Thoracic aorta endothelial cell (primary cell): Measurements from ENCODE around the gene PIGH. TPM values are rescaled to one million over a fixed set of nuclear protein-coding genes. Genes with fewer than 3 reads are reported as not detected.

Source experiments
- small RNA-seq: library from RNA; depleted of rRNA; stranded (forward); fragments of <200 nt; gene quantifications from one replicate; pipeline ENCODE3, GENCODE V24; 2012
- total RNA-seq: library from RNA; depleted of rRNA; stranded (reverse); fragments of >200 nt; gene quantifications from 2 replicates; pipeline ENCODE4 v1.2.3, GENCODE V29; 2012

The PIGH gene, protein sequence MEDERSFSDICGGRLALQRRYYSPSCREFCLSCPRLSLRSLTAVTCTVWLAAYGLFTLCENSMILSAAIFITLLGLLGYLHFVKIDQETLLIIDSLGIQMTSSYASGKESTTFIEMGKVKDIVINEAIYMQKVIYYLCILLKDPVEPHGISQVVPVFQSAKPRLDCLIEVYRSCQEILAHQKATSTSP
- total RNA-seq: 10.6 and 11.8 TPM in 2 replicates

DNA sequence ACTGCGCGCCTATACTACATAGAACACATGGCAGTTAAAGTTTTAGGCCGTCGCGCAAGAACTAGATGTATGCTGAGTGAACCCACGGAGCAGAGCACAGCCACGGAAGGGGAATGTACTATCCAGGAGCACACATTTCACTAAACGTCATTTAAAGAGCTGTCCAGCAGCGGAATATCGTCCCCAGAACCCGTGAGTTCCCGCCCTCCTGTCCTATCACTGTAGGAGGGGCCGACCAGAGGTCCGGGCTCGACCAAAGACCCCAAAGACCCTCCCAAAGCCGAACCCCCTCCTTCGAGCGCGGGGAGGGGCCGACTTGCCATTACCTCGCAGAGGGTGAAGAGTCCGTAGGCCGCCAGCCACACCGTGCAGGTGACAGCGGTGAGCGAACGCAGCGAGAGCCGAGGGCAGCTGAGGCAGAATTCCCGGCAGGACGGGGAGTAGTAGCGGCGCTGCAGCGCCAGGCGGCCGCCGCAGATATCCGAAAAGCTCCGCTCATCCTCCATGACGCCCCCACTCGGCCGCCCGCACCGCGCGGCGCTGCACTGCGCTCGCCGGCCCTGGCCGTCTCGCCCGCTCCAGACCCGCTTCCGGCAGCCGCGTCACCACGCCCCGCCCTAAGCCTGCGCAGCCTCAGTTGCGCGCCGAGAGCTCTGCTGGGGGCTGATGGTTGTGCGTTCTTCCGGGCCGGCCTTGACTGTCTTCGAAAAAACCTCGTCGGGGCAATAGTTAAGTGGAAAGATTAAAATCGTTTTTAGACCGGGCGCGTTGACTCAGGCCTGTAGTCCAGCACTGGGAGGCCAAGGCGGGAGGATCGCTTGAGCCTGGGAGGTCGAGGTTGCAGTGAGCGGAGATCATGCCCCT lies at the start of gene PIGH:
Gene PIGH, minus strand, starts transcription at position 571 of the 864 bp plus-strand sequence. Its CDS starts 65 bp downstream, at position 506.

DNA sequence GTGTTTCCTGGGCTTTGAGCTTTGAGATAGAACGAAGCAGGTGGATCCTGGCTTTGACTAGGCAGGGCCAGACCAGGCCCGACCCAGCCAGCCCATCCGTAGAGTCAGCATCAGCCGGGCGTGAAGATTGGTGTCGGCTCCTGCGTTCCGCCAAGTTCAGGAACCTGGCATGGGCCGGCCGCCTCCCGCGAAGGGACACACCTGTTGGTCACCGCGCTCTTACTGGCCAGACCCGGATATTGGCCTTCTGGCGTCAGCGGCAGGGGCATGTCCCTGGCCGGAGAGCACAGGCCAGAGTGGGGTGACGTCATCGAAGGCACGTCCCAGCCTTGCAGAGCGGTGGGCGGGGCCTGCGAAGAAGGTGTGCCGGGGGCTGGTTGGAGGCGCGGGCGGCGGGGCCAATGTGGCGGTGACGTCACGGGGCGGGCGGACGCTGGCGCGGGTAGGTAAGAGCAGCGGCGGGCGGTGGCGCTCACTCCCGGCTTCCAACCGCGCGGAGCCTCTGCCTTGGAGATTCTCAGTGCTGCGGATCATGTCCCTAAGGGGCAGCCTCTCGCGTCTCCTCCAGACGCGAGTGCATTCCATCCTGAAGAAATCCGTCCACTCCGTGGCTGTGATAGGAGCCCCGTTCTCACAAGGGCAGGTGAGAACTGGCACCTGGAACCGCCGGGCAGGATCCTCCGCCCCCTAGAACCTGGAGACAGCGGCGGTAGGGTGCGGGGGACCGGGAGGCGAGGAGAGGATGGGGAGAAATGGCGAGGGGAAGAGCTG lies 19.6 kb upstream of the PIGH start, which contains the start of gene ARG2:
Gene ARG2, plus strand, starts transcription at position 475 of the 771 bp plus-strand sequence. Its CDS starts 58 bp downstream, at position 533.

Small RNAs within 50 kb of the gene (small RNA-seq; reads per million reads assigned to genes)
- gene AL132640.3: not detected
- gene RF00019: not detected

Other genes with a start within 250 kb of the PIGH start
- gene ATP6V1D, start 240.5 kb downstream of the PIGH start, total RNA-seq: 95.1 and 127 TPM in 2 replicates
- gene EIF2S1, start 239.9 kb downstream of the PIGH start, total RNA-seq: 227 and 310 TPM in 2 replicates
- gene PLEK2, start 188.1 kb downstream of the PIGH start, total RNA-seq: 10.1 and 11.1 TPM in 2 replicates
- gene TMEM229B, start 111.5 kb downstream of the PIGH start, total RNA-seq: under 0.01 and 0.07 TPM in 2 replicates
- gene PLEKHH1, start 67.0 kb downstream of the PIGH start, total RNA-seq: 0.65 and 1.1 TPM in 2 replicates
- gene ARG2, start 19.7 kb upstream of the PIGH start, total RNA-seq: 31.1 and 44.5 TPM in 2 replicates
- 42.7 and 45.6 TPM in 2 replicates for gene VTI1B, start 74.4 kb upstream of the PIGH start, total RNA-seq
- gene RDH11, start 95.5 kb upstream of the PIGH start, total RNA-seq: 104 and 139 TPM in 2 replicates
- gene RDH12, start 101.6 kb upstream of the PIGH start, total RNA-seq: not detected in 2 replicates
- 26.2 and 34.2 TPM in 2 replicates for gene ZFYVE26, start 216.3 kb upstream of the PIGH start, total RNA-seq
- gene RAD51B, start 219.5 kb upstream of the PIGH start, total RNA-seq: 24.3 and 26.6 TPM in 2 replicates